IMR-90 (cell line): ENCODE measurements around the gene GADD45A. TPM values are rescaled to one million over a fixed set of nuclear protein-coding genes. Genes with fewer than 3 reads are reported as not detected.

Experiments used
- ATAC-seq: fragments of 200-7000 bp; cut with Tn5 transposase; 2 replicates; pipeline ENCODE4 v1.9.1; 2020; ENCODE audit warnings: low read depth, mild to moderate bottlenecking, moderate library complexity
- BruUV-seq: library from RNA; stranded (reverse); fragments of 400-500 nt; replicated peaks from 2 replicates; lab custom pipeline; 2021; lab: Mats Ljungman, UMichigan
- CTCF ChIA-PET: fragments of 300-600 bp; formaldehyde crosslinking; extraction: SDS; loops from one replicate; lab custom pipeline; 2021; ENCODE audit warnings: antibody characterized with exemption; lab: Yijun Ruan, JAX
- POLR2A ChIA-PET: fragments of 300-600 bp; sonication (Branson Sonifier 250); formaldehyde crosslinking; loops from one replicate; lab custom pipeline; 2022; ENCODE audit warnings: antibody characterized with exemption; ENCODE audit not compliant: unreplicated experiment; lab: Charles Lee
- DNase-seq: peaks from one replicate; pipeline ENCODE4 v3.0.0; 2013
- H2AFZ ChIP-seq: replicated peaks from 2 replicates; pipeline ENCODE3; 2013; ENCODE audit warnings: low read length, mild to moderate bottlenecking; ENCODE audit not compliant: poor library complexity
- H2AK5ac ChIP-seq: 2 replicates; pipeline ENCODE4 v1.6.1; 2013; ENCODE audit warnings: low read depth, low read length, inconsistent platforms
- H2AK9ac ChIP-seq: replicated peaks from 2 replicates; pipeline ENCODE3; 2013; ENCODE audit warnings: mild to moderate bottlenecking, low read depth, low read length, moderate library complexity; ENCODE audit not compliant: poor library complexity
- H2BK120ac ChIP-seq: 2 replicates; pipeline ENCODE4 v1.6.1; 2013; ENCODE audit warnings: low read depth, low read length, inconsistent platforms
- H2BK15ac ChIP-seq: 3 replicates; pipeline ENCODE4 v1.6.1; 2013; ENCODE audit warnings: low read depth, low read length, inconsistent platforms
- H2BK20ac ChIP-seq: 2 replicates; pipeline ENCODE4 v1.6.1; 2013; ENCODE audit warnings: low read depth, mild to moderate bottlenecking, inconsistent platforms, low read length, moderate library complexity
- H2BK5ac ChIP-seq: 2 replicates; pipeline ENCODE4 v1.6.1; 2013; ENCODE audit warnings: mild to moderate bottlenecking, low read depth, low read length, inconsistent platforms; ENCODE audit not compliant: poor library complexity, severe bottlenecking
- H3K14ac ChIP-seq: replicated peaks from 2 replicates; pipeline ENCODE4 v1.6.1; 2013; ENCODE audit warnings: low read depth, low read length, inconsistent platforms
- H3K18ac ChIP-seq: 2 replicates; pipeline ENCODE4 v1.6.1; 2013; ENCODE audit warnings: low read depth, low read length, control low read depth
- H3K23ac ChIP-seq: 2 replicates; pipeline ENCODE4 v1.6.1; 2013; ENCODE audit warnings: low read depth, low read length, inconsistent platforms
- H3K27ac ChIP-seq: 2 replicates; pipeline ENCODE4 v1.5.1; 2013; ENCODE audit warnings: mild to moderate bottlenecking, control low read depth, low read length; ENCODE audit not compliant: insufficient read depth
- H3K27me3 ChIP-seq: 2 replicates; pipeline ENCODE4 v1.6.1; 2013; ENCODE audit warnings: low read length; ENCODE audit not compliant: control insufficient read depth, insufficient read depth
- H3K36me3 ChIP-seq: 2 replicates; pipeline ENCODE4 v1.6.1; 2013; ENCODE audit warnings: low read length, mixed read lengths; ENCODE audit not compliant: control insufficient read depth, insufficient read depth
- H3K4ac ChIP-seq: 2 replicates; pipeline ENCODE4 v1.6.1; 2013; ENCODE audit warnings: low read depth, low read length, inconsistent platforms
- H3K4me1 ChIP-seq: 2 replicates; pipeline ENCODE4 v1.6.1; 2013; ENCODE audit warnings: low read length, mixed read lengths; ENCODE audit not compliant: control insufficient read depth, insufficient read depth
- H3K4me2 ChIP-seq: 2 replicates; pipeline ENCODE4 v1.6.1; 2013; ENCODE audit warnings: low read depth, mild to moderate bottlenecking, control low read depth, low read length, moderate library complexity
- H3K4me3 ChIP-seq: 2 replicates; pipeline ENCODE4 v1.5.1; 2013; ENCODE audit warnings: low read depth, mild to moderate bottlenecking, control low read depth, low read length, moderate library complexity; ENCODE audit not compliant: insufficient read depth
- H3K56ac ChIP-seq: 2 replicates; pipeline ENCODE4 v1.6.1; 2013; ENCODE audit warnings: low read length, inconsistent platforms; ENCODE audit not compliant: insufficient read depth; ENCODE audit errors: extremely low read depth
- H3K79me1 ChIP-seq, 2 experiments: 2 replicates each; pipeline ENCODE4 v1.6.1; 2013; ENCODE audit warnings: low read length in 2 of 2, inconsistent platforms in 1 of 2, low read depth in 1 of 2
- H3K9ac ChIP-seq: 2 replicates; pipeline ENCODE4 v1.6.1; 2013; ENCODE audit warnings: low read depth, low read length, control low read depth
- H3K9me1 ChIP-seq: 2 replicates; pipeline ENCODE4 v1.6.1; 2013; ENCODE audit warnings: low read length, inconsistent platforms; ENCODE audit not compliant: insufficient read depth
- H3K9me3 ChIP-seq: 2 replicates; pipeline ENCODE4 v1.6.1; 2013; ENCODE audit warnings: low read length; ENCODE audit not compliant: control insufficient read depth, insufficient read depth
- H4K20me1 ChIP-seq: 2 replicates; pipeline ENCODE4 v1.6.1; 2013; ENCODE audit warnings: low read length, inconsistent platforms; ENCODE audit not compliant: insufficient read depth
- H4K5ac ChIP-seq: 2 replicates; pipeline ENCODE4 v1.6.1; 2013; ENCODE audit warnings: mild to moderate bottlenecking, low read depth, low read length, control low read depth
- H4K8ac ChIP-seq, 2 experiments: 2 replicates each; pipeline ENCODE4 v1.6.1; 2013; ENCODE audit warnings: low read depth in 2 of 2, low read length in 2 of 2, control low read depth in 1 of 2, inconsistent platforms in 1 of 2
- H4K91ac ChIP-seq: 2 replicates; pipeline ENCODE4 v1.6.1; 2013; ENCODE audit warnings: low read depth, low read length, inconsistent platforms; ENCODE audit not compliant: insufficient read depth
- BHLHE40 ChIP-seq: fragments of 150-350 bp; IDR thresholded peaks from 2 replicates; pipeline ENCODE4 v1.6.1; 2016; ENCODE audit warnings: mild to moderate bottlenecking, low read depth, low read length
- CEBPB ChIP-seq: IDR thresholded peaks from 2 replicates; pipeline ENCODE4 v1.6.1; 2012; ENCODE audit warnings: low read depth, low read length, improper control_type of control experiment
- CTCF ChIP-seq: conservative IDR thresholded peaks from 2 replicates; pipeline ENCODE4 v1.5.1; 2012; ENCODE audit warnings: mild to moderate bottlenecking, low read depth, low read length, improper control_type of control experiment
- FOS ChIP-seq: fragments of 150-350 bp; IDR thresholded peaks from 2 replicates; pipeline ENCODE4 v1.6.1; 2016; ENCODE audit warnings: low read depth, low read length
- MAZ ChIP-seq: IDR thresholded peaks from 2 replicates; pipeline ENCODE4 v1.6.1; 2012; ENCODE audit warnings: low read depth, mild to moderate bottlenecking, low read length, improper control_type of control experiment, moderate library complexity, borderline replicate concordance
- MXI1 ChIP-seq: IDR thresholded peaks from 2 replicates; pipeline ENCODE4 v1.6.1; 2012; ENCODE audit warnings: low read depth, mild to moderate bottlenecking, low read length, moderate library complexity, borderline replicate concordance
- NFE2L2 ChIP-seq: fragments of 150-350 bp; IDR thresholded peaks from 2 replicates; pipeline ENCODE4 v1.6.1; 2016; ENCODE audit warnings: low read depth, mild to moderate bottlenecking, low read length
- POLR2A ChIP-seq: IDR thresholded peaks from 2 replicates; pipeline ENCODE4 v1.6.1; 2012; ENCODE audit warnings: mild to moderate bottlenecking, low read depth, low read length
- RAD21 ChIP-seq: IDR thresholded peaks from 2 replicates; pipeline ENCODE4 v1.6.1; 2012; ENCODE audit warnings: low read length, improper control_type of control experiment
- RCOR1 ChIP-seq: IDR thresholded peaks from 2 replicates; pipeline ENCODE4 v1.6.1; 2012; ENCODE audit warnings: mild to moderate bottlenecking, low read length, improper control_type of control experiment; ENCODE audit not compliant: insufficient replicate concordance
- RFX5 ChIP-seq: IDR thresholded peaks from 2 replicates; pipeline ENCODE4 v1.8.0; 2012; ENCODE audit warnings: low read depth, mild to moderate bottlenecking, low read length, moderate library complexity
- WGBS, 2 experiments: methylation state at CpG; one replicate each; pipeline versions ENCODE4 v1.1.5 to v1.1.7; 2013; ENCODE audit warnings: missing lambda C conversion rate in 2 of 2; ENCODE audit not compliant: insufficient read length in 1 of 2; ENCODE audit errors: extremely low coverage in 2 of 2; 5-methylcytosine and 5-hydroxymethylcytosine counted together
- dilution Hi-C: fragments of 300-500 bp; cut with HindIII; formaldehyde crosslinking; loops from one replicate; pipeline ENCODE4 v1.14.3; 2018; ENCODE audit warnings: low sequenced_read_pairs; ENCODE audit not compliant: unreplicated experiment
- in situ Hi-C: fragments of 300-500 bp; cut with MboI; formaldehyde crosslinking; loops from 3 replicates; pipeline ENCODE4 v1.14.3; 2019; ENCODE audit warnings: low sequenced_read_pairs, inconsistent platforms, mixed read lengths
- intact Hi-C: fragments of 100-400 bp; cut with micrococcal nuclease; formaldehyde crosslinking; loops from 2 replicates; pipeline ENCODE4 v1.10.0; 2022
- polyA plus RNA-seq, 3 experiments: library from polyadenylated mRNA; depleted of rRNA; stranded (reverse); fragments of >200 nt; gene quantifications; 2 replicates each; pipeline ENCODE4 v1.2.3, GENCODE V29; 2012; ENCODE audit warnings: low replicate concordance in 1 of 3
- total RNA-seq: library from RNA; depleted of rRNA; stranded (reverse); fragments of >200 nt; gene quantifications from 2 replicates; pipeline ENCODE4 v1.2.3, GENCODE V29; 2012
- TF ChIP-seq, protein P1 (sequence below): fragments of 150-350 bp; IDR thresholded peaks from 2 replicates; pipeline ENCODE4 v1.6.1; 2017; ENCODE audit warnings: mild to moderate bottlenecking, antibody characterized with exemption, low read length, low read depth

Gene GADD45A
- total and polyA plus RNA-seq, 2 of the 4 experiments (the other 2 are of a cell fraction): 10.9 to 114 TPM

DNA sequence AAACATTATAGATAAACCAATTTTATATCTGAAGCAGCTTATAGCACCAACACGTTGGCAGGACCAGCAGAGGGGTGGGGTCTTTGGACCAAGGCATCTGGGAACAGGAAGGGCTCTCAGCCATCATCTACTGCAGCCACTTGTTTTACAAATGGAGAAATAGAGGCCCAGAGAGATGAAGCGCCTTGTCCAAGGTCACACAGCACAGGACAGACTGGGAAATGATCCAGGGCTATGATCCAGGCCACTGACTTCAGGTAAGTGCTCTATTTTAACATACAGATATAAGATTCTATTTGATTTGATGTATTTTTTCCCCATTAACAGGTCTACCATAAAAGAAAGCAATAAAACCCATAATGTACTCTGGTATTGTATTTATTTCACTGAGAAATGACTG, 16.9 kb downstream of the GADD45A start:
- H2BK5ac ChIP-seq: no peak overlapping the region
- H2AK5ac ChIP-seq: no peak overlapping the region
- no peaks in the 10 kb centered on the region for H3K9me3 ChIP-seq
- H3K9ac ChIP-seq: no peak overlapping the region
- H3K27me3 ChIP-seq: no peaks in the 10 kb centered on the region
- no peak overlapping the region for H3K4ac ChIP-seq
- in situ Hi-C loops (no loop called here), dilution Hi-C loops (no loop called here), intact Hi-C loops (no loop called here)
- peaks cover 14% of the 10 kb centered on the region for H3K36me3 ChIP-seq
- no peak overlapping the region for H3K56ac ChIP-seq
- 0 out of 2 replicates have a peak overlapping the region, but pooled peaks have one; percentile 39 for H3K18ac ChIP-seq
- no peak overlapping the region for H3K4me2 ChIP-seq
- no peak overlapping the region for H2BK120ac ChIP-seq
- H4K8ac ChIP-seq: no peak overlapping the region
- H4K20me1 ChIP-seq: no peaks in the 10 kb centered on the region
- ChIA-PET POLR2A (interaction anchor here (1.0 kb wide), 1 partner anchor 17 kb away, joined by 6 read pairs; no protein-coding TSS in a partner anchor), CTCF (interaction anchor here (1.5 kb wide), 1 partner anchor 11 kb away, joined by 3 read pairs; no protein-coding TSS in a partner anchor)
- ATAC-seq: no peak
- H3K9me1 ChIP-seq: peaks cover 21% of the 10 kb centered on the region
- WGBS, 2 experiments: no CpG with 5 or more reads among the region's 2 CpGs
- no peak overlapping the region for H2BK20ac ChIP-seq
- BruUV-seq: no TSS peak
- H2AFZ ChIP-seq: no peak overlapping the region
- H4K91ac ChIP-seq: no peak overlapping the region
- H3K23ac ChIP-seq: no peak overlapping the region
- TF ChIP-seq FOS: no peak
- TF ChIP-seq, protein P1, sequence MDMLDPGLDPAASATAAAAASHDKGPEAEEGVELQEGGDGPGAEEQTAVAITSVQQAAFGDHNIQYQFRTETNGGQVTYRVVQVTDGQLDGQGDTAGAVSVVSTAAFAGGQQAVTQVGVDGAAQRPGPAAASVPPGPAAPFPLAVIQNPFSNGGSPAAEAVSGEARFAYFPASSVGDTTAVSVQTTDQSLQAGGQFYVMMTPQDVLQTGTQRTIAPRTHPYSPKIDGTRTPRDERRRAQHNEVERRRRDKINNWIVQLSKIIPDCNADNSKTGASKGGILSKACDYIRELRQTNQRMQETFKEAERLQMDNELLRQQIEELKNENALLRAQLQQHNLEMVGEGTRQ: no peak
- no peak for TF ChIP-seq MAZ
- no peak for TF ChIP-seq CEBPB
- TF ChIP-seq RAD21: no peak
- no peak for TF ChIP-seq POLR2A
- no peak for TF ChIP-seq RFX5
- TF ChIP-seq CTCF: no peak
- TF ChIP-seq BHLHE40: no peak
- TF ChIP-seq NFE2L2: no peak
- TF ChIP-seq MXI1: no peak
- no peak for TF ChIP-seq RCOR1
- H3K27ac ChIP-seq: no peak overlapping the region
- DNase-seq: no peak
- no peak overlapping the region for H2BK15ac ChIP-seq
- no peak overlapping the region for H3K4me3 ChIP-seq
- peak overlapping the region; percentile 42; the same call in 1 of the 2 replicates for H4K5ac ChIP-seq
- H3K4me1 ChIP-seq: peaks cover 12% of the 10 kb centered on the region
- no peak overlapping the region for H2AK9ac ChIP-seq
- peaks cover 15 to 41% of the 10 kb centered on the region in 2 experiments for H3K79me1 ChIP-seq
- no peak overlapping the region for H3K14ac ChIP-seq
